ENCODE measurements around the gene SLC9A5.
A peak's percentile ranks its signal among the peaks of the same experiment; 100 is the strongest.

Gene SLC9A5

GRCh38 chr16:67282447-67282805 lies 33.6 kb downstream of the SLC9A5 start:
- H3K79me2 ChIP-seq (ENCODE audit: insufficient read depth, low read length): no peaks in the 10 kb centered on the region
- H3K4me3 ChIP-seq (ENCODE audit: low read depth in 1 of 2, low read length in 2 of 2): no peak overlapping the region
- no peaks in the 10 kb centered on the region for H3K27me3 ChIP-seq (ENCODE audit: insufficient read depth, low read length, poor library complexity)
- TF ChIP-seq, protein P1, sequence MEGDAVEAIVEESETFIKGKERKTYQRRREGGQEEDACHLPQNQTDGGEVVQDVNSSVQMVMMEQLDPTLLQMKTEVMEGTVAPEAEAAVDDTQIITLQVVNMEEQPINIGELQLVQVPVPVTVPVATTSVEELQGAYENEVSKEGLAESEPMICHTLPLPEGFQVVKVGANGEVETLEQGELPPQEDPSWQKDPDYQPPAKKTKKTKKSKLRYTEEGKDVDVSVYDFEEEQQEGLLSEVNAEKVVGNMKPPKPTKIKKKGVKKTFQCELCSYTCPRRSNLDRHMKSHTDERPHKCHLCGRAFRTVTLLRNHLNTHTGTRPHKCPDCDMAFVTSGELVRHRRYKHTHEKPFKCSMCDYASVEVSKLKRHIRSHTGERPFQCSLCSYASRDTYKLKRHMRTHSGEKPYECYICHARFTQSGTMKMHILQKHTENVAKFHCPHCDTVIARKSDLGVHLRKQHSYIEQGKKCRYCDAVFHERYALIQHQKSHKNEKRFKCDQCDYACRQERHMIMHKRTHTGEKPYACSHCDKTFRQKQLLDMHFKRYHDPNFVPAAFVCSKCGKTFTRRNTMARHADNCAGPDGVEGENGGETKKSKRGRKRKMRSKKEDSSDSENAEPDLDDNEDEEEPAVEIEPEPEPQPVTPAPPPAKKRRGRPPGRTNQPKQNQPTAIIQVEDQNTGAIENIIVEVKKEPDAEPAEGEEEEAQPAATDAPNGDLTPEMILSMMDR (IDR thresholded peaks at IDR 0.05; ENCODE audit: borderline replicate concordance, extremely low read depth, low read length, poor library complexity, severe bottlenecking): no peak
- TF ChIP-seq EZH2 (IDR thresholded peaks at IDR 0.05; ENCODE audit: borderline replicate concordance, low read depth, low read length, severe bottlenecking): no peak
- no peaks in the 10 kb centered on the region for H4K20me1 ChIP-seq (ENCODE audit: insufficient read depth, low read length)
- no peak overlapping the region for H3K4me2 ChIP-seq (ENCODE audit: insufficient read depth, low read length)
- no peak overlapping the region for H3K27ac ChIP-seq (ENCODE audit: low read length)
- H3K9ac ChIP-seq (ENCODE audit: low read depth, low read length): no peak overlapping the region
- H3K36me3 ChIP-seq (ENCODE audit: insufficient read depth, low read length): no peaks in the 10 kb centered on the region
- ATAC-seq (ENCODE audit: insufficient read depth, low read depth): no peak
- no peak for DNase-seq
- H2AFZ ChIP-seq (ENCODE audit: low read depth, low read length): no peak overlapping the region
- no peaks in the 10 kb centered on the region for H3K4me1 ChIP-seq (ENCODE audit: insufficient read depth, low read length)
- no peaks in the 10 kb centered on the region for H3K9me3 ChIP-seq (ENCODE audit: insufficient read depth, low read length, severe bottlenecking)

GRCh38 chr16:67283039-67283825 lies 34.5 kb downstream of the SLC9A5 start:
- TF ChIP-seq EZH2 (IDR thresholded peaks at IDR 0.05; ENCODE audit: borderline replicate concordance, low read depth, low read length, severe bottlenecking): no peak
- TF ChIP-seq, protein P1 (IDR thresholded peaks at IDR 0.05; ENCODE audit: borderline replicate concordance, extremely low read depth, low read length, poor library complexity, severe bottlenecking): peak; percentile 23
- no peak for ATAC-seq (ENCODE audit: insufficient read depth, low read depth)
- Histone ChIP-seq H3K4me2 (ENCODE audit: insufficient read depth, low read length) (no peak overlapping the region), H3K36me3 (ENCODE audit: insufficient read depth, low read length) (no peaks in the 10 kb centered on the region), H3K9ac (ENCODE audit: low read depth, low read length) (no peak overlapping the region), H3K4me1 (ENCODE audit: insufficient read depth, low read length) (no peaks in the 10 kb centered on the region), H3K27ac (ENCODE audit: low read length) (no peak overlapping the region), H3K27me3 (ENCODE audit: insufficient read depth, low read length, poor library complexity) (no peaks in the 10 kb centered on the region), H2AFZ (ENCODE audit: low read depth, low read length) (no peak overlapping the region), H3K9me3 (ENCODE audit: insufficient read depth, low read length, severe bottlenecking) (no peaks in the 10 kb centered on the region), H4K20me1 (ENCODE audit: insufficient read depth, low read length) (no peaks in the 10 kb centered on the region; the same call in 1 of the 2 replicates), H3K4me3 (ENCODE audit: low read depth in 1 of 2, low read length in 2 of 2) (no peak overlapping the region), H3K79me2 (ENCODE audit: insufficient read depth, low read length) (no peaks in the 10 kb centered on the region)
- DNase-seq: no peak

DNA sequence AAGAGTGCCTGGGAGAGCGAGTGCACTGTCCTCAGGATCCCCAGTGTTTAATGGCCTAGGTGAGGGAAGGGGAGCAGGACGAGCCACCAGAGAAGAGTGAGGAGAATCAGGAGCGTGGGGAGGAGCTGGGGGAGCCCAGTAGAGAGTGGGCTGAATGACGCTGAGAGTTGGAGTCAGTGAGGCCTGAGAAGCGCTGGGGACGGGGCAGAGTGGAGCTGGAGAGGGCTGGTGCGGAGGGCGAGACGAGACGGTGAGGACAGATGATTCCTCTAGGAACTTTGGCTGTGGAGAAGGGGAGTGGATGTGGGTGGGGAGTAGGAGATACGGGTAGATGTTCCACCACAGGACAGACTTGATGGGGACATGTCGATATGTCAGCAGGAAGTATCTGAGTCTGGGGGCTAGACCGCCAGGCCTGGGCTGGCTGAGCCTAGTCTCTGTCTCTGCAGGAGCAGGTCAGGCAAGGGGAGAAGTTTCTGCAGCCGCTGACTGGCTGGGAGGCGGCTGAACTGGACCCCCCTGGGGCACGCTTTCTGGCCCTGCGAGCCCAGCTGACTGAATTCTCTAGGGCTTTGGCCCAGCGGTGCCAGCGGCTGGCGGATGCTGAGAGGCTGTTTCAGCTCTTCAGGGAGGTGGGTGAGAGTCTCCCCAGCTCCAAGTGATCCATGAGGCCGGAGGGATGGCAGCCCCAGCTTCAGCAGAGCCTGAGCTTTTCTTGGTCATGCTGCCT lies 35.2 kb downstream of the SLC9A5 start:
- H4K20me1 ChIP-seq (ENCODE audit: insufficient read depth, low read length): no peaks in the 10 kb centered on the region; the same call in 1 of the 2 replicates
- H3K4me3 ChIP-seq (ENCODE audit: low read depth in 1 of 2, low read length in 2 of 2): no peak overlapping the region
- H3K27me3 ChIP-seq (ENCODE audit: insufficient read depth, low read length, poor library complexity): no peaks in the 10 kb centered on the region
- H2AFZ ChIP-seq (ENCODE audit: low read depth, low read length): no peak overlapping the region
- DNase-seq (no peak), ATAC-seq (ENCODE audit: insufficient read depth, low read depth) (no peak)
- no peaks in the 10 kb centered on the region for H3K36me3 ChIP-seq (ENCODE audit: insufficient read depth, low read length)
- TF ChIP-seq, protein P1 (IDR thresholded peaks at IDR 0.05; ENCODE audit: borderline replicate concordance, extremely low read depth, low read length, poor library complexity, severe bottlenecking): no peak
- no peak for TF ChIP-seq EZH2 (IDR thresholded peaks at IDR 0.05; ENCODE audit: borderline replicate concordance, low read depth, low read length, severe bottlenecking)
- H3K4me2 ChIP-seq (ENCODE audit: insufficient read depth, low read length): no peak overlapping the region
- no peak overlapping the region for H3K9ac ChIP-seq (ENCODE audit: low read depth, low read length)
- H3K27ac ChIP-seq (ENCODE audit: low read length): no peak overlapping the region
- H3K79me2 ChIP-seq (ENCODE audit: insufficient read depth, low read length): no peaks in the 10 kb centered on the region
- no peaks in the 10 kb centered on the region for H3K9me3 ChIP-seq (ENCODE audit: insufficient read depth, low read length, severe bottlenecking)
- H3K4me1 ChIP-seq (ENCODE audit: insufficient read depth, low read length): no peaks in the 10 kb centered on the region
